Mucosa of stomach (tissue), 1 donor: ENCODE measurements around the gene ALG12.

Experiments
- H3K27me3 ChIP-seq: one replicate; pipeline ENCODE4 v1.7.0; 2013; ENCODE audit warnings: mild to moderate bottlenecking, low read length; ENCODE audit not compliant: control insufficient read depth, insufficient read depth
- H3K36me3 ChIP-seq: one replicate; pipeline ENCODE4 v1.7.0; 2013; ENCODE audit warnings: low read length; ENCODE audit not compliant: control insufficient read depth, insufficient read depth
- H3K4me1 ChIP-seq: one replicate; pipeline ENCODE4 v1.7.0; 2013; ENCODE audit warnings: mild to moderate bottlenecking, low read length; ENCODE audit not compliant: control insufficient read depth, insufficient read depth
- H3K4me3 ChIP-seq: one replicate; pipeline ENCODE4 v1.7.0; 2013; ENCODE audit warnings: low read length
- H3K9ac ChIP-seq: one replicate; pipeline ENCODE4 v1.7.0; 2013; ENCODE audit warnings: mild to moderate bottlenecking, low read length, moderate library complexity
- H3K9me3 ChIP-seq: one replicate; pipeline ENCODE4 v1.7.0; 2013; ENCODE audit warnings: mild to moderate bottlenecking, low read length, moderate library complexity; ENCODE audit not compliant: control insufficient read depth
- donor health status: Pancreatic carcinoma.

Gene ALG12

DNA sequence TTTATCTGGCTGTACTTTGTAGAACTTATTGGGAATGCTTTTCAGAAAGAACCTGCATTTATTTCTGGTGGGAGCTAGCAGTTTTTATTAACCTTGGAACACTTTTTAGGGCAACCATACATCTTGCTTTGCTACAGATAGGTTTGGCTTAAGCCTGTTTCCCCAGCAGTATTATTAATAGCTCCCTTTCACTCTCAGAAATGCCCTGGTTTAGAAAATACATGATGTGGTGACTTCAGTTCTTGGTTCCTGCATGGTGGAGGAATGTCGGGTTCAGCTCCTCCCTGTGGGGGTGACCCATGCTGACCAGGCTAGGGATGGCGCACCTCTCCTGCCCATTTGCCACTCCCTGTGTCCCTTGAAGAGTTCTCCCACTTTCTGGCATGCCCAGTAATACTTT lies 36.4 kb downstream of the ALG12 start:
- no peaks in the 10 kb centered on the region for H3K9me3 ChIP-seq
- H3K36me3 ChIP-seq, result peaks cover 7% of the 10 kb centered on the region
- H3K27me3 ChIP-seq, result no peaks in the 10 kb centered on the region
- H3K4me3 ChIP-seq, result no peak overlapping the region
- H3K9ac ChIP-seq, result no peak overlapping the region
- H3K4me1 ChIP-seq, result no peaks in the 10 kb centered on the region

DNA sequence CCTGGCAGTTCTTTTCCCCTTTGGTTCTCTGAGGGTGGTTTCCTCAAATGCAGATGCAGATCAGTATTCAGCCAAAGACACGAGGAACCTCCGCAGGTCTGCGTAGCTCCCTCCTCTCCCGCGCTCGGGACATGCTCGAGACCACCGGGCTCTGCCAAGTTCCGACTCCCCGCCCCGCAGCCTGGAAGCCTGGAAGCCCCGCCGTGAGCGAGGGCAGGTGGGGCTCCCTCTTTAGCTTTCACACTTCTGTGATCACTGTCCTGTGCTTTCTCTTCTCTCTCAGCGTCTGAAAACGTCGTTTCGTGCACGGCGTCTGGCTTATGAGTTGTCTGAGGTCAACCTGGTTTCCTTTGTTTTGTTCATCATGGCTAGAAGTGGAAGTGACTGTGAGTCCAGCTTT lies 38.0 kb downstream of the ALG12 start:
- Histone ChIP-seq H3K9me3 (no peaks in the 10 kb centered on the region), H3K36me3 (no peaks in the 10 kb centered on the region), H3K4me1 (no peaks in the 10 kb centered on the region), H3K4me3 (no peak overlapping the region), H3K27me3 (no peaks in the 10 kb centered on the region), H3K9ac (no peak overlapping the region)

DNA sequence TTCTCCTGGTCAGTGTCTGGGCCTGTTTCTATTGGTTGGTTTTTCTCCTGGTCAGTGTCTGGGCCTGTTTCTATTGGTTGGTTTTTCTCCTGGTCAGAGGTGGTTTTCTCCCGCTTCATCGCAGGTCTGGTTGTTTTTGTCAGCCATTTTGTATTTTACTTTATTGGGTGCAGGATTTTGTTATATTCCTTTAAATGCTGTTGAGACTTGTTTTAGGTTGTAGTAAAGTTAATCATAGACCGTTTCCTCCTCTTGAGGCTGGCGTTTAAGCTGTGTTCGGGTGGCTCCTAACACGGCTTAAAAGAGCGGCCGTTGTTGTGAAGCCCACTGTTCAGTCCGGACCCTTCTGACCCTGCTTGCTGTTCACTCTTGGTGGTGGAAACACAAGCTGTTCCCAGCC lies 38.4 kb downstream of the ALG12 start:
- H3K27me3 ChIP-seq, result no peaks in the 10 kb centered on the region
- H3K9ac ChIP-seq, result no peak overlapping the region
- no peaks in the 10 kb centered on the region for H3K9me3 ChIP-seq
- H3K4me3 ChIP-seq, result no peak overlapping the region
- H3K36me3 ChIP-seq, result no peaks in the 10 kb centered on the region
- H3K4me1 ChIP-seq, result no peaks in the 10 kb centered on the region

DNA sequence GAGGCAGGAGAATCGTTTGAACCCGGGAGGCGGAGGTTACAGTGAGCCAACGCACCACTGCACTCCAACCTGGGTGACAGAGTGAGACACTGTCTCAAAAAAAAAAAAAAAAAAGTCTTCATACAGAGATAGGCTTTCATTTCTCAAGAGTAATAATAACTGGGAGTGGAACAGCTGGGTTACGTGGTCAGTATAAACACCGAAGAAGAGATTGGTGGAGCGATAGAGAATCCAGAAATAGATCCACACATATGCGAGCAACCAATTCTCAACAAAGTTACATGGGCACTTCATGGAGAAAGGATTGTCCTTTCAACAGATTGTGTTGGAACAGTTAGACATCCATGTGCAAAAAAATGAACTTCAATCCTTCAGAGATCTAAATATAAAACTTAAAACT lies 40.0 kb downstream of the ALG12 start:
- H3K27me3 ChIP-seq, result no peaks in the 10 kb centered on the region
- H3K4me1 ChIP-seq, result no peaks in the 10 kb centered on the region
- no peak overlapping the region for H3K9ac ChIP-seq
- H3K4me3 ChIP-seq, result no peak overlapping the region
- H3K36me3 ChIP-seq, result no peaks in the 10 kb centered on the region
- no peaks in the 10 kb centered on the region for H3K9me3 ChIP-seq

DNA sequence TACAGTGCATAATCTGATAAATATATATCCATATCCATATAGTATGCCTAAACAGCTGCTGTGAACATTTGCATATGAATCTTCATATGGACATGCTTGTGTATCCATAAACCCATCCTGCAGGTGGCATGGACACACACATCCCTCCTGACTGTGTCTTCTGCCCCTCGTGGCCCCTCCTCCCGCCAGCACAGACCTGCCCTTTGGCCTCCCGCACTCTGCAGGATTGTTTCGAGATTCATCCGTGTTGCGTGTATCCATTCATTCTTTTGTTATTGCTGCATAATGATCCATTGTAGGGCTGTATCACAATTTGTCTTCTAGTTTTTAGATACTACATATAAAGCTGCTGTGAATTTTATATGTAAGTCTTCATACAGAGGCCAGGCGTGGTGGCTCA lies 40.6 kb downstream of the ALG12 start:
- Histone ChIP-seq H3K9me3 (no peaks in the 10 kb centered on the region), H3K9ac (no peak overlapping the region), H3K4me1 (no peaks in the 10 kb centered on the region), H3K4me3 (no peak overlapping the region), H3K27me3 (no peaks in the 10 kb centered on the region), H3K36me3 (no peaks in the 10 kb centered on the region)

DNA sequence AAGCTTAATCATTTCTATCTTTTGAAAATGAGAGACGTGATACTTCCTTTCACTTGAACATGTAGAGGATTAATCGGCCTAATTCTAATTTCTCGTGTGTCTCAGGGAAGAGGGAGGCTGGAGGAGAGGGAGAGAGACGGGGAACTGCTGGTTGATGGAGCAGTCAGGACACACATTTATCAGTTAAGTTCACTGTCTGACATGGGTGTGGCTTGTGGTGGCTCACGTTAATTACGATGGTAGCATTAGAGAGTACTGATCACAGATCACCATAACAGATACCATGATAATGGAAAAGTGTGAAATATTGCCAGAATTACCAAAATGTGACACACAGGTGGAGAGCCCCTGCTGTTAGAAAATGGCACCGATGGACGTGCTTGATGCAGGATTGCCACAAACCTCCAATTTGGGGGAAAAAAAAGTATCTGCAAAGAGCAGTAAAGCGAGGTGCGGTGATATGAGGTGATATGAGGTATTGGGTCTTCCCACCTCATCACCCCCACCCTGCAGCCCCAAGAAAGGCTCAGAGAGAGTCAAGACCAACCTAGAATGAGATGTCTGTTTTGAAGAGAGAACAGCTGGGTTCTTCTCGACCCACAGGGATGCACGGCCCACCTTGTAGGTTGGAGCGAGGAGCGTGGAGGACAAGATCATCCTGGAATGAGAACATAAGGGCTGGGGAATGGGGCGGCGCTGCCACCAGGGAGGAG lies 44.9 kb downstream of the ALG12 start:
- Histone ChIP-seq H3K27me3 (no peaks in the 10 kb centered on the region), H3K4me1 (no peaks in the 10 kb centered on the region), H3K9ac (no peak overlapping the region), H3K4me3 (no peak overlapping the region), H3K9me3 (no peaks in the 10 kb centered on the region), H3K36me3 (no peaks in the 10 kb centered on the region)

DNA sequence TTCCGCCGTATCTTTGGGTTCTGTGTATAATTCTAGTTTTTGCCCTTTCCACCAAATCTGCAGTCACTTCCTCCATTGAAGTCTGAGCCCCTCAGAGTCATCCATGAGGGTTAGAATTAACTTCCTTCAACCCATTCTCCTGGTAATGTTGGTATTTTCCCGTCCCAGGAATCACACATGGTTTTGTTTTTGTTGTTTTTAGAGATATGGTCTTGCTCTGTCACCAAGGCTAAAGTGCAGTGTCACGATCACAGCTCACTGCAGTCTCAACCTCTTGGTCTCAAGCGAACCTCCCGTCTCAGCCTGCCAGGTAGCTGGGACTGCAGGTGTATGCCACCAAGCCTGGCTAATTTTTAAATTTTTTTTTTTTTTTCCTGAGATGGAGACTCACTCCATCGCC lies 45.9 kb downstream of the ALG12 start:
- H3K9me3 ChIP-seq, result no peaks in the 10 kb centered on the region
- no peaks in the 10 kb centered on the region for H3K36me3 ChIP-seq
- H3K27me3 ChIP-seq, result no peaks in the 10 kb centered on the region
- no peak overlapping the region for H3K9ac ChIP-seq
- H3K4me1 ChIP-seq, result no peaks in the 10 kb centered on the region
- H3K4me3 ChIP-seq, result no peak overlapping the region

DNA sequence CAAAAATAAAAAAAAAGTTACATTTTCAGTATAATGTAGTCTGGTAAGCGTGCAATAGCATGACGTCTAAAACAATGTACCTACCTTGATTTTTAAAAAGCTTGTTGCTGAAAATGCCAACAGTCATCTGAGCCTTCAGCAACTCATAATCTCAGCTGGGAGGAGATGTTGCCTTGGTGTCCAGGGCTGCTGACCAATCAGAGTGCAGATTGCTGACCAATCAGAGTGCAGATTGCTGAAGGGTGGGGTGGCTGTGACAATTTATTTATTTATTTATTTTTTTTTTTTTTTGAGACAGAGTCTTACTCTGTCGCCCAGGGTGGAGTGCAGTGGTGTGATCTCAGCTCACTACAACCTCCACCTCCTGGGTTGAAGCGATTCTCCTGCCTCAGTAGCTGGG lies 46.8 kb downstream of the ALG12 start:
- no peak overlapping the region for H3K9ac ChIP-seq
- no peak overlapping the region for H3K4me3 ChIP-seq
- H3K4me1 ChIP-seq, result no peaks in the 10 kb centered on the region
- H3K36me3 ChIP-seq, result no peaks in the 10 kb centered on the region
- H3K9me3 ChIP-seq, result no peaks in the 10 kb centered on the region
- no peaks in the 10 kb centered on the region for H3K27me3 ChIP-seq

DNA sequence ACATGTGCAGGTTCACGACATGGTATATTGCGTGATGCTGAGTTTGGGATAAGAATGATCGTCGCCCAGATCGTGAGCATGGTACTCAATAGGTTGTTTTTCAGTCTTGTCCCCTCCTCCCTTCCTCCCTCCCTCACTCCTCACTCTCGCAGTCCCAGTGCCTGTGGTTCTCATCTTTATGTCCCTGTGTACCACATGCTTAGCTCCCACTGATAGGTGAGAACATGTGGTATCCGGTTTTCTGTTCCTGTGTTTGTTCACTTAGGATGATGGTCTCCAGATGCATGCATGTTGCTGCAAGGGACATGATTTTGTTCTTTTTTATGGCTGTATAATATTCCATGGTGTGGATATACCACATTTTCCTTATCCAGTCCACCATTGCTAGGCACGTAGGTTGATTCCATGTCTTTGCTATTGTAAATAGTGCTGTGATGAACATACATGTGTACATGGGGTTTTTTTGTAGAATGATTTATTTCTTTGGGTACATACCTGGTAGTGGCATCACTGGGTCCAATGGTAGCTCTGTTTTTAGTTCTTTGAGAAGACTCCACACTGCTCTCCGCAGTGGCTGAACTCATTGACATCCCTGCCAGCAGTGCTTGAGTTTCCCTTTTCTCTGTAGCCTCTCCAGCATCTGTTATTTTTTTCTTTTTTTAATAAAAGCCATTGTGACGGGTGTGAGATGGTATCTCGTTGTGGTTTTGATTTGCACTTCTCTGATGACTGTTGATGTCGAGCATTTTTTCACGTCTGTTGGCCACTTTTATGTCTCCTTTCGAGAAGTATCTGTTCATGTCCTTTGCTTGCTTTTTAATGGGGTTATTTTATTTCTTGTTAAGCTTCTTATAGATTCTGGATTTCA lies 48.2 kb downstream of the ALG12 start:
- Histone ChIP-seq H3K27me3 (no peaks in the 10 kb centered on the region), H3K9me3 (no peaks in the 10 kb centered on the region), H3K36me3 (no peaks in the 10 kb centered on the region)

DNA sequence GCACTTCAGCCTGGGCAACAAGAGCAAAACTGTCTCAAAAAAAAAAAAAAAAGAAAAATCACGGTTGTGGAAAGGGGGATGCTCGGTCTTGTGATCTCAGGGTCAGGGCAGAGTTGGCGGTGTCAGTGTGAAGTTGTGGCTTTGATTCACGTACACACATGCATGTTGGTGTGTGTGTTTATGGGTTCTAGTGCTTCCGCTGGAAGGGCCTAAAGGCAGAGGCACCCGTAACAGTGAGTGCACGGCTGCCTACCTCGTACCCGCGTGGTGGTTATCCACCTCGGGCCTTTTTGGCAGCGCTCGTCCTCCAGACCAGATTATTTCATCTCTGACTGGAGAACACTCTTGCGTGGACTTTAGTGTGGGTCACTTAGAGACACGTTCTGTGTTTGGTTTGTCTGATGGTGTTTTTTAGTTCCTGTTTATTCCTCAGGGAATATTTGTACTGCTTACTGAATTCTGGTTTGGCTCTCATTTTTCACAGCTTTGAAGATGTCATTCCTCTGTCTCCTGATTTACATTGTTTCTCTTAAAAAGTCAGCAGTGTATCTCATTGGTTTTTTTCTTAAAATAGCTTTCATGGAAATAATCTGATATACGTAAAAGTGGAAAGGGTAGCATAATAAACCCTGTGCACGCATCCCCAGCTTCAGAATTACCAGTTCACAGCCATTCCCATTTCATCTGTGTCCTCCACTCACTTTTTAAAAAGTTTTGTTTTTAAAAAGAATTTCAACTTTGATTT lies 49.0 kb downstream of the ALG12 start:
- no peaks in the 10 kb centered on the region for H3K36me3 ChIP-seq
- no peaks in the 10 kb centered on the region for H3K27me3 ChIP-seq
- H3K4me3 ChIP-seq, result no peak overlapping the region
- H3K9ac ChIP-seq, result no peak overlapping the region
- H3K9me3 ChIP-seq, result no peaks in the 10 kb centered on the region
- H3K4me1 ChIP-seq, result no peaks in the 10 kb centered on the region

More for the DNA sequence above, 48.2 kb downstream of the ALG12 start:
- H3K4me1 ChIP-seq, result no peaks in the 10 kb centered on the region
- H3K4me3 ChIP-seq, result no peak overlapping the region
- no peak overlapping the region for H3K9ac ChIP-seq

DNA sequence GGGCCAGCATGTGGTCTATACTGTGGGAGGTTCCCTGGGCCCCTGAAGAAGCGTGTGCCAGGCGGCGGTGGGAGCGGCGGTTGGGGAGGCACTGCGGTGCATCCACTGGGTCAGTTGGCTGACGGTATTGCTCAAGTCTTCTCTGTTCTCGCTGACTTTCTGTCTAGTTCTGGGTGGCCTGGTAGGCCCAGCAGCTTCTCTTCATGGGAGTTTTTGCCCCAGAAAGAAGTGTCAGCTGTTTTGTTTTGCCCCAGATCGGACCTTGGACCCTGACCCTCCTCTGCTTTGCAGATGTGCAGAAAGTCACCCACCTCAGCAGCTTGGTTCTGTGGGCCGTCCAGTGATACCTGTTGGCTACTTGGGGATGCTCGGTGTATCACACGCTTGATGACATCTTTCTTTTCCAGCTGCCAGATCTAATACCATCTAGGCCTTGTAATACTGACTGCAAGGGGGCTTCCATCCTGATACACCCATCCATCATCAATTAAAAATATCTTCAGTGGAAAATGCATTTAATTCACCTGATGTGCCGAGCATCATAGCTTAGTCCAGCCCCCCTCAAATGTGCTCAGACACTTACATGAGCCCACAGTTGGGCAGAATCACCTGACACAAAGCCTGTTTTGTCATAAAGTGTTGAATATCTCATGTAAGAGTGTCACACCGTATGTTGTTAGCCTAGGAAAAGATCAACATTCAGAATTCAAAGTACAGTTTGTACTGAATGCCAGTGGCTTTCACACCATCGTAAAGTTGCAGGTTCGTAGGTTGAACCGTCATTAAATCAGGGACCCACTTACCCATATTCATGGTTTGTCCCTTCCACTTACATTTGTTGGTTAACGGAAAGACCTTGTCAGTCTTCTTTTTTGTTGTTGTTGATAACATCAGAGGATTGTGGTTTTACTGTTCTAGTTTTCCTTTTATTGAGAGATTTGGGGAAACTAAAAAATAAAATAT lies 50.7 kb downstream of the ALG12 start:
- Histone ChIP-seq H3K27me3 (no peaks in the 10 kb centered on the region), H3K9ac (no peak overlapping the region), H3K36me3 (no peaks in the 10 kb centered on the region), H3K9me3 (no peaks in the 10 kb centered on the region), H3K4me1 (no peaks in the 10 kb centered on the region), H3K4me3 (no peak overlapping the region)
